ENCODE measurements around the gene STRC. TPM values are rescaled to one million over a fixed set of nuclear protein-coding genes. Genes with fewer than 3 reads are reported as not detected.
"Not testable (repeated sequence)": the region's sequence is repeated elsewhere in the genome, so short reads cannot be mapped to it uniquely, and the experiment has no call there.

The STRC gene
- total RNA-seq (2014; rRNA removed; shearing (Covaris generic)): not detected in 2 replicates

GRCh38 chr15:43618700-43619099 is at the start of gene STRC:
Gene STRC (minus strand): TSS chr15:43618800. CDS start chr15:43618722, 78 bp downstream.
- DNase-seq (ENCODE audit: low read depth): not testable (repeated sequence)

- DNase-seq (ENCODE audit: low read depth): not testable (repeated sequence)
Measured at GRCh38 chr15:43666177-43666576, 47.6 kb upstream of the STRC start.

- DNase-seq (ENCODE audit: low read depth): not testable (repeated sequence)
Measured at GRCh38 chr15:43663333-43663732, 44.7 kb upstream of the STRC start.

GRCh38 chr15:43662293-43662692 is 43.7 kb upstream of the STRC start:
- not testable (repeated sequence) for DNase-seq (ENCODE audit: low read depth)

- not testable (repeated sequence) for DNase-seq (ENCODE audit: low read depth)
Measured at GRCh38 chr15:43659727-43660126, 41.1 kb upstream of the STRC start.

GRCh38 chr15:43649430-43649926 is 30.9 kb upstream of the STRC start:
- DNase-seq (ENCODE audit: low read depth): not testable (repeated sequence)

- DNase-seq (ENCODE audit: low read depth): no peak
Measured at GRCh38 chr15:43648649-43649429, 30.2 kb upstream of the STRC start, which contains the start of gene CATSPER2. Gene CATSPER2 (minus strand): TSS chr15:43648844. CDS start chr15:43648061, 783 bp downstream.

GRCh38 chr15:43638464-43639204 is 20.0 kb upstream of the STRC start:
- not testable (repeated sequence) for DNase-seq (ENCODE audit: low read depth)

GRCh38 chr15:43626937-43627336 is 8.3 kb upstream of the STRC start:
- DNase-seq (ENCODE audit: low read depth): not testable (repeated sequence)

GRCh38 chr15:43625106-43625505 is 6.5 kb upstream of the STRC start:
- DNase-seq (ENCODE audit: low read depth): no peak

GRCh38 chr15:43622068-43622799 is 3.6 kb upstream of the STRC start:
- peak; percentile 89 for DNase-seq (ENCODE audit: low read depth)

GRCh38 chr15:43617750-43618149 is 850 bp downstream of the STRC start:
- DNase-seq (ENCODE audit: low read depth): not testable (repeated sequence)

GRCh38 chr15:43602233-43602632 is 16.4 kb downstream of the STRC start:
- peak; percentile 84 for DNase-seq (ENCODE audit: low read depth)

GRCh38 chr15:43600200-43600599 is 18.4 kb downstream of the STRC start:
- DNase-seq (ENCODE audit: low read depth): not testable (repeated sequence)

- not testable (repeated sequence) for DNase-seq (ENCODE audit: low read depth)
Measured at GRCh38 chr15:43599131-43599530, 19.5 kb downstream of the STRC start.

GRCh38 chr15:43593328-43594190 is 25.0 kb downstream of the STRC start, which contains the start of gene CKMT1B:
Gene CKMT1B (plus strand): TSS chr15:43594027. CDS start chr15:43594219, 192 bp downstream.
- not testable (repeated sequence) for DNase-seq (ENCODE audit: low read depth)

- not testable (repeated sequence) for DNase-seq (ENCODE audit: low read depth)
Measured at GRCh38 chr15:43592841-43593240, 25.8 kb downstream of the STRC start.

GRCh38 chr15:43589778-43590466 is 28.7 kb downstream of the STRC start, which contains the start of gene PPIP5K1:
Gene PPIP5K1 (minus strand): TSS chr15:43590208. CDS start chr15:43584504, 5,704 bp downstream.
- not testable (repeated sequence) for DNase-seq (ENCODE audit: low read depth)

- DNase-seq (ENCODE audit: low read depth): not testable (repeated sequence)
Measured at GRCh38 chr15:43574607-43575006, 44.0 kb downstream of the STRC start.

GRCh38 chr15:43566615-43567014 is 52.0 kb downstream of the STRC start:
- not testable (repeated sequence) for DNase-seq (ENCODE audit: low read depth)

All from M059J (cell line).